ENCODE measurements around the gene ASB2.
A peak's percentile ranks its signal among the peaks of the same experiment; 100 is the strongest.

ASB2 gene

DNA sequence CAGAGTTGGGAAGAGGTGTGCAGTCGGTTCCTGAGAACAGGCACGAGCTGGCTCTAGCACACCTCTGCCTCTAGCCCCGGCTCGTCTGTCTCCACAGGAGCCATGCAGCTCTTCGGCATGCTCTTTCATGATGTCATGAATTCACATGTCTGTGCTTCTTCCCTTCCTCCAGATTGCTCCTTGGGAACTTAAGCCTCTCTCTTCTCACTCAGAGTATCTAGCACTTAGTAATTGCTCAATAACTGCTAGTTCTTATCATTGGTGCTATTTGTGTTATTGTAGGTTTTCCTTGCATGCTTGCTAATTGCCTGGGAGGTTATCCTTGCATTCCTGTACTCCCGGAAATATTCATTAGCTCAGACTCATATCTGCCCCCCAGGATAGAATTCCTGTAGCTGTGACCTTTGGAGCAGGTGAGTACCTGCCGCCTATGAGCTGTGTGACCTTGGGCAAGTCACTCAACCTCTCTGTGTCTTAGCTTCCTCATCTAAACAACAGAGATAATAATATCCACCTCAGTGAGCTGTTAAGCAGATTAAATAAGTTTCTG is 29.8 kb downstream of the ASB2 start:
- DNase-seq, result no peak

DNA sequence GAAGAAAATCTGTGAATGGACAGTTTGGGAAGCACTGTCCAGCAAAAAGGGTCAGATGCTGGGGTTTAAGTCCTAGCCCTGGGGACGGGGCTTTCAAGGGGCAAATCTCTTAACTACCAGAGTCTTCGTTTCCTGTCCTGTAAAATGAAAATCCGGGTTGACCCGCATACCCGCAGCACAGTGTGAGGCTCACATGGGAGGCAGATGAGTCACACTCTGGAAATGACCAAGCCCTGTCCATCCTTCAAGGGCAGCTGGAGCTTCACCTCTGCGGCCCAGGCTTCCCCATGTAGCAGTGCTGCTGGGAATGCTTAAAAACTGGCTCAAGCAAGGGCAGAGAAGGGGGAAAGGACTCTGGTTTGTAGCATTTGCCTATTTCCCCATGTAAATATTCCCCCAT is 30.3 kb downstream of the ASB2 start:
- DNase-seq, result no peak

DNA sequence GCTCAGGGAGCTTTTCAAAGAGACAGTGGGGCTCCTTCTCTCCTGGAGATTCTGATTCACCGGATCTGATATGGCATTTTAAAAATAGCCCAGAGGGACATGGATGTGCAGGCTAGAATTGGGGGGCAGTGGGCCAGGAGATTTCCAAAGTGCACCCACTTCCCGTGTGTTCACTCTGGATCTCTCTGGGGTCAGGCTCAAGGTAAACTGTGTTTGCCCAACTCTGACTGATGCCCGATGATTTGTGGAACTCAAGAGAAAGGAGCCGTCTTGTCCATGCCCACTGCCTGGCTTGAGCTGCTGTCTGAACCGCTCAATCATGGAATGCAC is 31.3 kb downstream of the ASB2 start:
- no peak for DNase-seq

DNA sequence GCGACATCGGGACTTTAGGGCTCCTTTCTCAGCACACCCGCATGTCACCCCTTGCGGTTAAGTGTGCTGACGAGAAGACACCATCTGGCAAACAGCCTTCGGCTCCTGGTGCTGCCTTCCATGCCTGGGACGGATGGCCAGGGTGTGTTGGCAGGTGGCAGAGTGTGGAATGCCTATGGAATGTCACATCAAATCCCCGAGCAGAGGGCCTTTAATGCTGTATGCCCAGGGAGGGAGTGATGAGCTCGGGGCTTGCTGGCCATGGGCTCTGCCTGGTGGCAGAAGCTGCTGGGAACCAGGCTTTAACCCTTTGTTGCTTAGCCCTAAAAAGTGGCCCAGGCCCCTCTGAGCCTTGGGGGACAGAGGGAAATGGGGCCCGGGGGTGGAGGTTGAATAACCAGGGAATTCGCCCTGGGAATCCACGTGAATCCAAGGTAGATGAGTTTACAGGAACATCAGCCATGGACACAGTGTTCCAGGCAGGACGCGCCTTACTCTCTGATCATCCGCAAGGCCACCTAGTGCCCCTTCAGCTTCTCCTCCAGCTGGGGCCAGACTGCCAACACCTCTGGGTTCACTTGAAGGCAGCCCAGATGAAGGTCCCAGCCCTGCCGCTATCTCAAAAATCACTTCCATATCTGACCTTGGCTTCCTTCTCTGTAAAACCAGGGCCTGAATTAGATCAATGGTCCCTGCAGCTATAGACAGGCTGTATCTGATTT is 31.9 kb downstream of the ASB2 start:
- DNase-seq, result no peak

DNA sequence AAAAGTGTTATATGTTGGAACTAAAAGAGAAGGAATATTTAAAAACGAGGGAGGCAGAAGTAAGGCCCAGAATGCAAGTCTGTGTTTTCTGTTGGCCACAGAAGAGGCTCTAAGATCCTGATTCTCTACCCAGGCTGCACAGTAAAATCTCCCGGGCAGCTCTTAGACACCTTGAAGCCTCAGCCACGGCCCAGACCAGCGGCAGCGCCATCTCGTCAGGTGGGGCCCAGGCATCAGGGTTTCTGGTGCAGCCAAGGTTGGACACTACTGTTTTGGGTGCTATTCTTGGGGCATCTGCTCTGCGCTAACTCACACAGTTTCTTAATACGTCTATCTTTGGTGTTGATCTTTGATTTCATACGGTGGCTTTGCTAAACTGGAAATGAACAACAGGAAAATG is 32.4 kb downstream of the ASB2 start:
- DNase-seq, result no peak

DNA sequence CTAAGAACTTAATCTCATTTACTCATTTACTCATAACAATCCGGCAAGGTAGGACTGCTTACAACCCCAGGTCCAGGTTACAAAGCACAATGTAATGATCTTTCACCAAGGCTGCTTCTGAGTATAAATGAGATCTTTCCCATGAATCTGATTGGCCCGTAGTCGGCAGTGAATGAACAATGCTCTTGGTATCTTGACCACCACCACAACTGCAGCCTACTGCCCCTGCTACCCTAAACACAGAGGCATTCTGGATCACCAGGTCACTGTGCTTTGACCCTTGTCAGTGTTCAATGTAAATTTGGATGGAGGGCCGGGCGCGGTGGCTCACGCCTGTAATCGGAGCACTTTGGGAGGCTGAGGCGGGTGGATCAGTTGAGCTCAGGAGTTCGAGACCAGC is 33.3 kb downstream of the ASB2 start:
- no peak for DNase-seq

DNA sequence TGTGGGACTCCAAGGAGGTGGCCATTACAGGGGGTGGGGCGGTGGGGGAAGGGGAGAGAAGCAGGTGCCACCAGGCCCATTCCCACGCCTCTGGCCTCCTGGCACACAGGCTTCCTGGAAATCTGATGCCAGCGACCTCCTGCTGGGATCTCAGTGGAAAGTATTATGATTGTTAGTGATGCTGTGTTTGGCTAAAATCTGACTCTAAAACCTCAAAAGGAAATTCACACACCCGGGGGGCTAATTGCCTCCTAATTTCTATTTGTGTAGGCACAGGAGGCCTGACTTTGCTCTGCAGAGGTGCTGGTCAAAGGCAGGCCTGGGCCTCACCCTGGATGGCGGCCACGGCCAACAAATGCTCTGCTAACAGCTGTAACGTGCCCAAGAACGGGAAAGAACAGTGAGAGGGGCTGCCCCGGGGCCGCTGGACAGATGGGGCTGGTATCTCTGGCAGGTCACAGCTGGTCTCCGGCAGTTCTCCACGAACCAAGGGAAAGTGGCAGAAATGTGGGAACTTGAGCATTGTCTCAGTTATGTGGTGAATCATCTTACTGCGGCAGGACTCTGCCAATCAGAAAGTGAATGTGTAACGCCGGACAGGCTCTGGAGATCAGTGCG is 35.0 kb downstream of the ASB2 start:
- DNase-seq, result no peak

DNA sequence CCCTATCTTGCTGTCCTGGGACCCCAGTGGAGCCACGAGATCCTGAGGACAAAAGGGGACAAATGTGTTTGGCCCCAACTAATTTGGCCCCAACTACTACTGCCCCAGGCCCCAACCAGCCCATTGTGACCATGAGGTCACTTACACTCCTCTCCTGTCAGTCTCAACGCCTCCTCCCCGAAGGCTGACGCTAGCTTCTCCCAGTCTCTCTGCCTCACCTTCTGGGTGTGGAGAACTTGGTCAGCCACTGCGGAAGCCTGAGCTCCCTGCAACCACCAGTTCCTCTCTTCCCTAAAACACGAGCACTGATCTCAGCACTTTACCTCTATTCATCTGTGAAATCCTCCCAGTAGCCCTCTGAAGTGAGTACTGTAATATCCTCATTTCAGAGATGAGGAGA is 35.9 kb downstream of the ASB2 start:
- DNase-seq, result no peak

DNA sequence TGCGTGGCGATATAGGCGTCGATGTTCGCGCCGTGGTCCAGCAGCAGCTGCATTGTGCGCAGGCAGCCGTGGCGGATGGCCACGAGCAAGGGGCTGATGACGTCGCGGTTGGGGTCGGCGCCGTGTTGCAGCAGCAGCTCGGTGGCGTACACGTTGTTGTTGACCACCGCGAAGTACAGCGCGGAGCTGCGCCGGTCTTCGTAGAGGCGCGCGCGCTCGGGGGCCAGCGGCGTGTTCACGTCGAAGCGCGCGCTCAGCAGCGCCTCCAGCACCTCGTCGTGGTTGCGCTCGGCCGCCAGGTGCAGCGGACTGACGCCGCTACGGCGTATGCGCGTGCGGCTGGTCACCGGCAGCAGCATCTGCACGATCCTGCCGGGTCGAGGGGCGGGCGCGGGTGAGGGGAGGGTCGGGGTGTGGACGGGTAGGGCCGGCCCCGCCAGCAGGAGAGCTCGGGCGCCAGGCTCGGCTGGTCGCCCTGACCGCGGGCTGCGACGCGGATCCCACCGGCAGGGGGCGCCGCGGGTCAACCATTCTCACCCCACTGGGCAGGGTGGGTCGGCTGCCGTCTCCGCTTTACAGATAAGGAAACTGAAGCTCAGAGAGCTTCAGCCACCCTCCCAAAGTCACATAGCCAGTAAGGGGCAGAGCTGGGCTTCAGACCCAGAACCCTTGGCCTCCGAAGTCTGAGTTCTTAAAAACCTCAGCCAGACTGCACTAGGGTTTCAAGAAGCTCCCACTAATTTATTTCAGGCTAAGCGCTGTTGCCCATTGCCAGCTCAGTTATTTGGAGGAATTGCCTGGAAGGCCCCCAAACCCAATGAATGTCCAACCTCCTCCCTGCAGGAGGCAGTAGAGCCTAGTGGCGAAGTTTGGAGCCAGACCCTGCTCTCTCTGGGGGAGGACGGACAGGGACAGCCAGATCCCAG is 36.8 kb downstream of the ASB2 start:
- DNase-seq, result peak; percentile 69 to 91 (median 80)

DNA sequence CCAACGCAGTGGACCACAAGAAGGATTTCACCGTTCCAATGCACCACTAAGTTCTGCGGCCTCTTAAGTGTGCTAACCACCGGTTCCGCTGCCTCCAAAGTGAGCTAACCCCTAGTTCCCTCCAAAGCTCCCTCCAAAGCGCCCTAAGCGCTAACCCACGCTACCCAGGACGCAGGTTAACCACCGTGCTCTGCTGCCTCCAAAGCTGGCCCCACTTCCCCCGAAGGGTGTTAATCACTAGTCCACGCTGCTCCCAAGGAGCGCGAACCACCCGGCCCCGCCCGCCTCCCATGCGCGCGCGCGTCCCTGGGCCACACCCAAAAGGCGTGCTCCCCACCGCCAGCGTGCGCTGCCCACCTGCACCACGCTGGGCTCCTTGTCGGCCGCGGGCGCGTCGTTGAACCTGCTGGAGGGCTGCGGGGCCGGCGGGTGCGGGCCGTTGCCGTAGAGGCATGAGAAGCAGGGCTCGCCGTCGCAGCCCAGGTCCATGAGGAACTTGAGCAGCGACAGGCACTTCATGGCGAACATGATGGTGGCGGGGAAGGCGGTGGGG is 37.5 kb downstream of the ASB2 start:
- no peak for DNase-seq

DNA sequence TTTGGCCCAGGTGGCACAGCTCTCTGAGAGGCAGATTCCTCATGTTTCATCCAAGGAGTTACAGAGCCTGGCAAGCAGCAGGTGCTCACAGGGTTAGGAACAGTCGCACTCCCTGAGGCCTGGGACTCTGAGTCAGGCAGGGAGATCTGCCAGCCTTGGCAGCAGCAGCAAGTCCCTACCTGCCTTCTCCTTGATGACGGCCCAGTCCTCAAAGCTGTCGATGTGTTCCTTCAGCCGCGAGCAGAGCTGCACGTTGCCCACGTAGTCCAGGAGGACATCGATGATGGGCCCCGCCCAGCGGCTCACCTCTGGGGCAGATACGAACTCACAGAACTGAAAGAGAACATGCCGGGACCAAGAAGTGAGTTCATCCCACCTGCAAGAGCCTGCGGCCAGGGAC is 38.9 kb downstream of the ASB2 start:
- DNase-seq, result no peak

DNA sequence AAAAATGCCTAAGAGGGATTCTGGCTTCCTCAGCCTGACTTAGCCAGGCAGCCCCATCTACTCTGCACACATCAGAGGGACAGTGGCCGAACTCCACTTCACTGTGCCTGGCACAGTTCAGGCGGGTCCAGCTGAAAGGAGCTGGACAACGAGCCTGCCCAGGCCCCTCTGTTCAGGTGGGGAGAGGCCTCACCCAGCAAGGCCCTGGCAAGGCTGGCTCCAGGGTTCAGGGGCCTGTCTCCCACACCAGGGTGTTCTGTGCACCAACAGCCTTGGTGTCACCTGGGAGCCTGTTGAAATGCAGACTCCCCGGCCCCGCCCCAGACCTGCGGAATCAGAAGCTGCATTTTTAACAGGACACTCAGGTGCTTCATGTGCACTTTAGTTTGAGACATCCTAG is 39.4 kb downstream of the ASB2 start:
- no peak for DNase-seq

DNA sequence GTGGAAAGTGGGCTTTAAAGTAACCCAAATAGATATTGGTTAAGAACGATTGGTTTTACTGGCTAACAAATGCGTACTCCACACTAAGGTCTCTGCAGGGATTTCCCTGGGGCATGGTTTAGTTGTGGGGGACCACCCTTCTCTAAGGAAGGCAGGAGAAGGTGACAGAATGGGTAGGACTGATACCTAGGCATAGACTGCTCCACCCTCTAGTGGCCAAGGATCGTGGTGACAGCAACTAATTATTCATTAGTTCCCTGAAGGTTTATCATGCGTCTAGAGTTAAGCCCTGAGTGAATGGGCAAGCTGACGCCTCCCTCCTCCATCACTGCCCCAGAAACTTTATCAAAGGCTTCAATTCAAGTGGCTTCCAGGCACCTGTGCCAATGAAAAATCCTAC is 40.1 kb downstream of the ASB2 start:
- peak in 1 of 6 experiments; percentile 4 for DNase-seq

DNA sequence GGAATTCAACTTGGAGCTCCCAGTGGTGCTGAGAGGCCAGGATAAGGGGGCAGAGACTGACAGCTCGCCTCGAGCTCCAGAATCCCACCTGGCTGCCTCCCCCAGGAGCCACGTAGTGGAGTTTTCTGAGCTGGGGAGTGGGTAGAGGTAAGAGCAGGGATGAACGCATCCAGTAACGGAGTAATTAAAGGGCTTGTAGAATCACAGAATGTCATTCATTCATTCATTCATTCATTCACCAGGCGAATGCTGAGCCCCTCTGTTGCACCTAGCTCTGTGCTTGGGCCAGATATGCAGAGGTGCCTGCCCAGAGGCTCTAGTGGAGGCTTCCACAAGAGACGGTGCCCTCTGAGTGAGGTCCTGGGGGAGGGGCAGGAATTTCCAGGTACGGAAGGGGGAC is 41.2 kb downstream of the ASB2 start:
- DNase-seq, result no peak

DNA sequence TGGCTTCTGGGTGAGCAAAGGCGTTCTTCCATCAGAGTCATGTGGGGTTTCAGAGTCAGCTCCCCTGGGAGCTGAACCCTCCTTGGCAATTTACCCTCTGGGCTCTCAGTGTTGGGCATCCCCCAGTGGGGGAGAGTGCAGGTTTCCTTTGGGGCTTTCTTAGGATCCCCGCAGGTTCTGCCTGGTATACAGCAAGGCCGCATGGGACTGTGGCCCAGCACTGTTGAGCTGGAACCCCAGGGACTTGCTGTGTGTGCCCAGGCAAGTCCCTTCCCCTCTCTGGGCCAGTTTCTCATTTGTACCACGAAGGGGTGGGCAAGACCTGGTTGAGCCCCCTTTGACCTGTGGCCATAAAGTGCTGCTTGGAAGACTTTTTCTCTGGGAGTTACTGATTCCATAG is 43.7 kb downstream of the ASB2 start:
- no peak for DNase-seq

DNA sequence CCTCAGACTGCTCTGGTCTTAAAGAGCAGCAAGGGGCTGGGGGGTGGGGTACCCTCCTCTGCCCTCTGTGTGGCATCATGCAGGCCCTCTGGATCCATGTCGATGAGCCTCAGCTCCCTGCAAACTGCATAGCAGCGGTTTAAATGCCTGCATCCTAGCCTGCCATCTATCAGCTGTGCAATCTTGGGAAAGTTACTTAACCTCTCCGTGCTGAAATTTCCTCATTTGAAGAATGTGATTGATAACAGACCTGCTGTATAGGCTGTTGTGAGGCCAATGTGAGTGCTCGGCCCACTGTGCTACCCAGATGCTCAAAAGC is 45.4 kb downstream of the ASB2 start:
- DNase-seq, result no peak

DNA sequence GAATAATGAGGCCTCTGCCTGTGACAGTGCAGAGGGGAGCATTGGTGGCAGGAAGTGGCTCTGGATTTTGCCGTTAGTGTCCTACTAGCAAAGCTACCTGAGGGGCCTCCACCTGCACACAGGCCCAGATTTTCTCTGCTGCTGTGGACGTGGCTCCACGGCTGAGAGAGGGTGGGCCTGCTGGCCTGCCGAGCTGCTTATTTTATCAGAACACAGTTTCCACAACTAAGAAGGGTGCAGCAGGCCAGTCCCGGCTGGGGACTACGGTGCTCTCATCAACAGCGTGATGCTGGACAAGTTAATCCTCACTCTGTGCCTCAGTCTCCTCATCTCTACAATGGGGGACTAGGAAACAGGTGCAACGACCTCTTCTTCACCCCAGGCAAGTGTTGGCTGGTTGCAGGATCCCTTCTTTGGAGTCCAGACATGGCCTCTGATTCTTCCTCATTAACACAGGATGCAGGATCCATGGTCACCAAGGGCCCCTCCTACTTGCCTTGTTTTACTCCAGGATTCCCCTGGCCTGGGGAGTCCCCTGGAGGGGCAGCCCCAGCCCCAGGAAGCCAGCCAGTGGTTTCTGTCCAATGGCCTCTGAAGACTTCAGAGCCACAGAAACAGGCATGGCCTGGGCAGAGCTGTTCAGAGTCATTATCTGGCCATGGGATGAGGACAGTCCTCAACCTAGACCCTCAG is 45.9 kb downstream of the ASB2 start:
- no peak for DNase-seq

DNA sequence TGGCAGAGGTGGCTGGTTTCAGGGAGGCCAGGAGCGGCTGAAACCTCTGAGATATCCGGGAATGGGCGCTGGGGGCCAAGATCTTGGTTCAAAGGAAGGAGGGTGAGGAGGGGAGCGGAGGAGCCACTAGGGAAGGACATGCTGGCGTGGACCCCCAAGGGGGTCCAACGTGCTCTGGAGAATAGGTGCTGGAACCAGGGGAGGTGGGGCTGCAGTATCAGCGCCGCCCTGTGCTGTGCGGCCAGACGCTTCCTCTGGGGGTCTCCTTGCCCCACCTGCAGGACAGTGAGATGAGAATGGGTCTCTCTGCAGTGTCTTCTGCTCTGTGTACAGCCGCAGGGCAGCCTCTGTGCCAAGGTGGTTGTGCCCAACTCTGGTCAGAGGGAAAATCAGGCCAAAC is 46.7 kb downstream of the ASB2 start:
- no peak for DNase-seq

DNA sequence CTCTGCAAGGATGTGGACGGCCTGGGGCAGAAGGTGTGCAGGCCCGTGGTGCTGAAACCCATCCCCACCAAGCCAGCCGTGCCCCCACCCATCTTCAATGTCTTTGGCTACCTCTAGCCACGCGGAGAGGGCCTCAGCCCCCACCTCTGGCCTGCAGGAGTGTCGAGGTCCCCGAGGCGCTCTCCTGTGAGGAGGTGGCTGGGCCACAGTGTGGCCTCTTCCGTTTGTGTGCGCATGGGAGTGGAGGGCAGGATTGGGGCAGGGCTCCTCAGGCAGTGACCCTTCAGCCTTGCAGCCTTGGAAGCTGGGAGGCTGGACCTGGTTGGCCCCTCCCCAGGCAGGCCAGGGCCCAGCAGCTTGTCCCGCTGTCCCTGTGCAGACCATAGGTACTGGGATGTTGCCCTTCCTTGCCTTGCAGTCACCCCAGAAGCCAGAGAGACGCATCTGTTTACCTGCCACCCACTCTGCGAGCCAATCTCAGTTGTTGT is 47.3 kb downstream of the ASB2 start:
- DNase-seq, result no peak

DNA sequence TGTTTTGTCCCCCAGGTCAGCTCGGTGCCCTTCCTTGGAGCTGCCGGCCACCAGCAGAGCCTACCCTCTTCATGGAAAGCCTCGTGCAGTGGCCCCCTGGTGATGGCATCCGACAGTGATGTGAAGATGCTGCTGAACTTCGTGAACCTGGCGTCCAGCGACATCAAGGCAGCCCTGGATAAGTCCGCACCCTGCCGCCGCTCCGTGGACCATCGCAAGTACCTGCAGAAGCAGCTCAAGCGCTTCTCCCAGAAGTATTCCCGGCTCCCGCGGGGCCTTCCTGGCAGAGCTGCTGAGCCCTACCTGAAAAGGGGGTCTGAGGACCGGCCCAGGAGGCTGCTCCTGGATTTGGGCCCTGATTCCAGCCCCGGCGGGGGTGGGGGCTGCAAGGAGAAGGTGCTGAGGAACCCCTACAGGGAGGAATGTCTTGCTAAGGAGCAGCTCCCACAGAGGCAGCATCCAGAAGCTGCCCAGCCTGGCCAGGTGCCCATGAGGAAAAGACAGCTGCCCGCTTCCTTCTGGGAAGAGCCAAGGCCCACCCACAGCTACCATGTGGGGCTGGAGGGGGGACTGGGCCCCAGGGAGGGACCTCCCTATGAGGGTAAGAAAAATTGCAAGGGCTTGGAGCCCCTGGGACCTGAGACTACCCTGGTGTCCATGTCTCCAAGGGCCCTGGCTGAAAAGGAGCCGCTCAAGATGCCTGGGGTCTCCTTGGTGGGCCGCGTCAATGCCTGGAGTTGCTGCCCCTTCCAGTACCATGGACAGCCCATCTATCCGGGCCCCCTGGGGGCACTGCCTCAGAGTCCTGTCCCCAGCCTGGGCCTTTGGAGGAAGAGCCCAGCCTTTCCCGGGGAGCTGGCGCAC is 48.0 kb downstream of the ASB2 start:
- no peak for DNase-seq

DNA sequence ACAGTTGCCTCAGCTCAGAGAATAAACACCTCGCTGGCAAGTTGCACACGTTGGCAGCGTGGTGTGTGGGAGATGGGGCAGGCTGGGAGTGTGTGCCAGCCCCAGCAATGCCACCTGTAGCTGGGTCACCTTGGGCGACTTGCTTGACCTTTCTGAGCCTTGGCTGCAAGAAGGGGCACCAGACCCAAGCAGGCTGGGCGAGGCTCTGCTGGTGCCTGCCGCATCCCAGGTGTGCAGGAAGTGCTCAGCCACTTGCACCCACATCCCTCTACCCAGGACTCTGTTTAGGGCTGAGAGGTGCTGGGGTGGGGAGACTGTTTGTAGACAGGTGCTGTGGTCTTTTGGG is 48.6 kb downstream of the ASB2 start:
- no peak for DNase-seq

Data from stimulated activated naive CD4-positive, alpha-beta T cell (primary cell).